NCI-H1930 (cell line): ENCODE data around the gene NDUFS1.
"Not testable (repeated sequence)": the region's sequence is repeated elsewhere in the genome, so short reads cannot be mapped to it uniquely, and the experiment has no call there.

Source experiments
- DNase-seq, 2 experiments: peaks; one replicate each; lab custom pipeline; 2025; lab: John Stamatoyannopoulos, UW

Gene NDUFS1

DNA sequence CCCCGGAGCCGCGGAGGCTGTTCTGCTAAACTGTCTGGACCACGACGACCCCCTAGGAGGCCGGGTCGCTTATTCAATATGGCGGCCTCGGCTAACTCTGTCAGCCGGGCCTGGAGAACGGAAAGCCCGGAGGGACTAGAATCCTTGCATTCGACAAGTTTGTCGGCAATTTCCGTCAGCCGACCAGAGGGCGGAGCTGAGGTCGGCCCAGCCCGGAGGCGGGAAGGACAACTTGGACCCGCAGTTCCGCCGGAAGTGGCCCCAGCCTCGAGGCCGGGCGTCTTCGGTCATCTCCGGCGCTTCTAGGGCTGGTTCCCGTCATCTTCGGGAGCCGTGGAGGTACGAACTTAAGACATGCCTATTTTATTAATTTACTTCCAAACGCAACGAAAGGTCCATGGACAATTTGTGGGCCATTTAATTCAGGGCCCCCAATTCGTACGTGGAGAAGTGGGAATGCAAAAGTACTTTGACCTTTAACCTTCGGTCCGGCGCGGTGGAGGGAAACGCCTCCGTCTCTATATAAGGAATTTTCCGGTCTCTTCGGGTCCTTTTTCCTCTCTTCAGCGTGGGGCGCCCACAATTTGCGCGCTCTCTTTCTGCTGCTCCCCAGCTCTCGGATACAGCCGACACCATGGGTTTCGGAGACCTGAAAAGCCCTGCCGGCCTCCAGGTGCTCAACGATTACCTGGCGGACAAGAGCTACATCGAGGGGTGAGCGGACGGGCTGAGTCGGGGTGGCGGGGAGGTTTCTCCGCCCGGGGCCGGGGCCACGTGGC is at the start of gene NDUFS1, which contains the start of gene EEF1B2:
TSS of gene NDUFS1 (minus strand) at position 99 of the 779 bp plus-strand sequence. CDS start 5,766 bp downstream, outside the sequence.
TSS of gene EEF1B2 (plus strand) at position 550 of the 779 bp plus-strand sequence. CDS start at position 635, 85 bp downstream.
- peak; percentile 97 to 98 for DNase-seq

DNA sequence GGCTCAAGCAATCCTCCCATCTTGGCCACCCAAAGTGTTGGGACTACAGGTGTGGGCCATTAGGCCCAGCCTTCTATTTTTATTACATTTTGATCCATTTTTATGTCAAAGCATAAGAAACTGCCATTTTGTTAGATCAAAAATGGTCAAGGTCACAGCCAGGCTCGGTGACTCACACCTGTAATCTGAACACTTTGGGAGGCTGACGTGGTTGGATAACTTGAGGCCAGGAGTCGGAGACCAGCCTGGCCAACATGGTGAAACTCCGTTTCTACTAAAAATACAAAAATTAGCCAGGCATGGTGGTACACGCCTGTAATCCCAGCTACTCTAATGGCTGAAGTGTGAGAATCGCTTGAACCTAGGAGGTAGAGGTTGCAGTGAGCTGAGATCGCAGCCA is 49.7 kb upstream of the NDUFS1 start:
- DNase-seq = no peak

DNA sequence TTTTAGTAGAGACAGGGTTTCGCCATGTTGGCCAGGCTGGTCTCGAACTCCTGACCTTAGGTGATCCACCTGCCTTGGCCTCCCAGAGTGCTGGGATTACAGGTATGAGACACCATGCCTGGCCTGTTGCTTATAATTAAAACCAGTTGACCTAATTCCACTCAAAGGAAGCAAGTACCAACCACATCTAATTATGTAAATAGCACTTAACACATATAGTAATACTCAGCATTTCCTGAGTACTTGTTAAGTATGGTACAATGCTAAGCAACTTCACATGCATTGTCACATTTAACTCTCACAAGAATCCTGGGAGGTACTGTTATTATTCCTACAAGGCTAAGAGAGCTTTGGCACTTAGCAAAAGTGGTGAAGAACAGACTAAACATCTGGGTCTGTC is 48.1 kb upstream of the NDUFS1 start:
- DNase-seq = not testable (repeated sequence)

DNA sequence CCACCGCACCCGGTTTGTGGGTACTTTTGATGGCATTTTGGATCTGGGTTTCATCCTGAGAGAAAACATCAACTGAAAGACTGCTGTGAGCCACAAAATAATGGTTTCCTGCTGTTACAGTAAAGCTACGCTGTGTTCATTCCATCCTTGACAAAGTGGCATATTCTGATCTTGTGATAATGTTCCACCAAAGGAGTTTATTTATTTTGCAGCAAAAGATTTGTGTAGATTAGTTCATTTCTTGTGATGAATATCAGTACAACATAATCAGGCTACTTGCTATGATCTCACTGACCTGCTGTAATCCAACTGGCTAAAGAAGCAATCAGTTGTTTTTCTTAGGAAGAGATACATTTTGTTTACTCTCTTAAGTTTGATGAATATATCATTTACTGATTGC is 45.5 kb upstream of the NDUFS1 start:
- DNase-seq = no peak

DNA sequence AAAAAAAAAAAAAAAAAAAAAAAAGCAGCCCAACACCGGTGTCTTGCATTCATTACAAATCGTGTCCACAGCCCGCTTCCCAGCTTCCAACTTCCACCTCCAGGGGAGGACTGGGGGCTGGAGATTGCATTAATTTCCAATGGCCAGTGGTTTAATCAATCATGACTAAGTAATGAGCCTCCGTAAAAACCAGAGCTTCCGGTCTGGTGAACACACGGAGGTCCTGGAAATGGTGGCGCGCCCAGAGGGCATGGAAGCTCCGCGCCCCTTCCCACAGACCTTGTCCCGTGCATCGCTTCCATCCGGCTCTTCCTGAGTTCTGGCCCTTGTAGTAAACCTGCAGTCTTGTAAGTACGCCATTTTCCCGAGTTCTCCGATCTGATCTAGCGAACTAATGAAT is 44.1 kb upstream of the NDUFS1 start:
- DNase-seq = no peak

DNA sequence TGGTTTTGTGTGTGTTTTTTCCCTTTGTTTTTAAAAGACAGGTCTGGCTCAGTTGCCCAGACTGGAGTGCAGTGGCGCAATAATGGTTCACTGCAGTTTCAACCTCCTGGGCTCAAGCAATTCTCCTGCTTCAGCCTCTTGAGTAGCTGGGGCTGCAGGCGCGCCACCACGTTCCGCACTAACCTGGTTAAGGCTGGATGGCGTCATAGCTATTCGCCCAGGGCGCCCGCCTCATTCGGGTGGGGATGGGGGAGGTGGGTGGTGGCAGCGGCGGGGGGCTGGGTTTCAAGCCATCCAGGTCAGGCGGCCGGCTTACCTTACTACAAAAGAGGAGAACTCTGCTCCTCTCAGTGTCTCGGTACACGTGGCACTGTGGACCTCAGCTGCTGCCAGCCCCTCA is 43.2 kb upstream of the NDUFS1 start:
- no peak for DNase-seq

DNA sequence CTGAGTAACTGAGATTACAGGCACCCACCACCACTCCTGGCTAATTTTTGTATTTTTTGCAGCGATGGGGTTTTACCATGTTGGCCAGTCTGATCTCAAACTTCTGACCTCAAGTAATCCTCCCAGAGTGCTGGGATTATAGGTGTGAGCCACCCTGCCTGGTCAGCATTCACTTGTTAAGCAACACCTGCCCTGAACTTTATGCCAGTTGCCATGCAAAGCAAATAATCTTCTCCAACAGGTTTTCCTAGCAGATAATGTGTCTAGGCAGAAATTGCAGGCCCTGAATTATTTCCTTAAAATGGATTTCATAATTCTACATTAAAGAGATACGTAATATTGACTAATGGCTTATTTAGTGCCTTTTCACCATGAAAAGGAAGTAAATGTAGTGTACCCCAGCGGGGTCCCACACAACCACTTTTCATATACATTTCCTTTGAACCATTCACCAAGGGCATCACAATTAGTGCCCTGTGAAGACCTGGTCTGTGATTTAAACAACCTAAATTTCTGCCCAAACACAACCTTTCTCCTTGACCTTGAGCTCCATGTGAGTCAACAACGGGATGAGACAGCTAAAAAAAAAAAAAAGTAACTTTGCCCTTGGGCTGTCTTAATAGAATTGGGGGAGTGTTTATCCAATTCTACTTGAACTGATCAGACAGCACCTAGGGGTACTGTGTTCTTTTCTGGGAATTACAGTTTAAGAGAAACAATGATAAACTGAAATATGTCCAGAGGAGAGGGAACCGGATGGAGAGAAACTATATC is 42.0 kb upstream of the NDUFS1 start:
- DNase-seq = no peak

DNA sequence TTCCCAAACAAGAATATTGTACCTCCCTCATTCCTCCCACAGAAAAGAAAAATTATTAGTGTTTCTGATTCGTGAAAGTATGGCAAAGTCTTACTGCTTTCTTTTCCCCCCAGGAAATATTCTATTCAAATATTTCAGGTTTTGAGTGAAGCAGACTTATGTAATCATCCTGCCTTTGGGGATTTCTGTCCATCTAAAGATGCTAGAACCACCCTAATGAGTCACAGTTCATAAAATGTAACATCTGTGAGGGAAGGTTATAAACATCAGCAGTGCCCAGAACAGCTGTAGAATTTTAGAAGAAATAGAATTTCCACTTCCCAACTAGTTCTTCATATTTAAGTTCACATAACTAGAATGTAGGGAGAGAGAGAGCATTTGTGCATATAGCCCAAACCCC is 39.4 kb upstream of the NDUFS1 start:
- no peak for DNase-seq

DNA sequence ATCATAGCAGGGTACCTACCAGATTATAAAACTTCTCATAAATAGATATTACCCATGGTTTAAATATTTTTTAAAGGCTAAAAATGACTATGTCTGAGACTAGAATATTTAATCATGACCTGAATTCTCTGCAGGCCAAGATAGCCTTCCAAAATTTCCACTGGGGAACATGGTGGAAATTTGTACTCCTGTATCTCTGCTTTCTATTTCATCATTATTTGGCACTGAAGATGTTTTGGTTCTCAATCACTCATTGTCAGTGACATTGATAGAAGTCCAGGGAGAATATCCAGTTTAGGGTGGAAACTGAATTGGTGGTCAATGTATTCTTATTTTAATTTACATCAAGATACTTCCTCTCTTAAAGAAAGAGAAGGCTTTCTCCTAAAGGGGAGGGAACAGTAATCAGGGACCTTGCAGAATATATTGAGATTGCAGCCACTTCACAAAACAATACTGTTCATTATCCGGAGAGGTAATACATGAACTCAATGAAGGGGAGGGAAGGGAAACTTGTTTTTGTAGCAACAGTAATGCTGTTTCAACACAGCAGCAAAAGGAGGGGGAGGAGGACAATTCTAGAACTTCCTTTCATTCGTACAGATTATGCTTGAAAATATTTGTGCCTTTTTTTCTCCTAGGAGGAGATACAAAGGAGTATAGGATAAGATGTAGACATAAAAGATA is 34.6 kb upstream of the NDUFS1 start:
- DNase-seq = no peak

DNA sequence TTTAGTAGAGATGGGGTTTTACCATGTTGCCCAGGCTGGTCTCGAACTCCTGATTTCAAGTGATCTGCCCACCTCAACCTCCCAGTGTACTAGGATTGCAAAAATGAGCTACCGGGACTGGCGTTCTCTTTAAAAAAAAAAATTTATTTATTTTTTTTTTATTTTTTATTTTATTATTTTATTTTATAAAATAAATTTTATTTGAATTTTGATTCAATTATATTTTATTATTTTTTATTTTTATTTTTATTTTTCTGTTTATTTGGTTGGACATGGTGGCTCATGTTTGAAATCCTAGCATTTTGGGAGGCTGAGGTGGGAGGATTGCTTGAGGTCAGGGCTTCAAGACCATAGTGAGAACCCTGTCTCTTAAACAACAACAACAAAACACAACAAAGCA is 32.9 kb upstream of the NDUFS1 start:
- DNase-seq = no peak

DNA sequence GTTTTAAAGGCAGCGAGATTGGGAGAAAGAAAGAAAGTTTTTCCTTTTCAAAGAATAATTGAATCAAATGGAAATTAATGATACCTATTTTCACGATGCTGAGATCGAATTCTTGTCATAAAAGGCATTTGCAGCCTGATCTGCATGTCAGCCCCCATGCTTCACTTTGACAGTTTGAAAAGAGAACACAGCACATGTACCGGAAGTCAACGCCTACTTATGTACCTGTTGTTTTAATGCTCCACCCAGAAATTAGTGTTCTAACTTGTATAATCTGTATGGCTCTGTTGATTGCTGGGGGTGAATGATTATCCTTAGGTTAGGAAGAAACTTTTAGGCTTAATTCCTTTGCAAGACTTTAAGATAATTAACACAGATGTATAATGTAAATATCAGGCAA is 31.4 kb upstream of the NDUFS1 start:
- no peak for DNase-seq

DNA sequence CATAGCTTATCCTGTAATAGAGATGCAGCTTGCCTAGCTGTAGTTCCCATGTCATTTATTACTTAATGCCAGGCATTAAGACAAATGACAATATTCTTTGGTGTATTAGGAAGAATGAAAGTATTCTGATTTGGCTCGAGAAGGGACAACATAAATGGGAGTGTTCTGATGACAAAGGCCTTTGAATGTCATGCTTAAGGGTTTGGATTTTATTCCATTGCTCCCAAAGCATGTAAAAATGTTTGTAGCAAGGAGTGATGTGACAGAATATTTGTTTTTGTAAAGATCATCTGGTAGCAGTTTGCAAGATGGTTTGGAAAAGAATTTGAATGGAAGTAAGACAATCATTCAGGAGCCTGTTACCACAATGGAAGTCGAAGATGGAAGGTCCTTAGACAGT is 30.9 kb upstream of the NDUFS1 start:
- DNase-seq = no peak

DNA sequence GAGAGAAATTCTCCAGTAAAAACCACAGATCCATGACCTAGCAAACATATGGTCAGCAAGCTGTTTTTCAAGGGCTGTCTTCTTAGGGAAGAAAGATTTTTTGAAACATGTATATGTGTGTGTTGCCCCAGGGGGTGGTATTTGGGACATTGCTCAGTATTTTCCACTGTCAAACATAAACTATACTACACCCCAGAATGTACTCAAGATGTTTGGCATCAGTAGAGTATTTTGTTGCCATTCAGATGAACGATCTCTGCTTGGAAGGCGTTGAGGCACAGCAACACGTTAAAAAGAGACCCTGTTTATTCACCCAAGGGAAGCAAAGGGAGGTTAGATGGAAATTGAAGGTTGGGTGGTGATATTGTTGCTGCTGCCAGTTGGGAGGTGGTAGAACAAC is 30.4 kb upstream of the NDUFS1 start:
- DNase-seq = no peak

DNA sequence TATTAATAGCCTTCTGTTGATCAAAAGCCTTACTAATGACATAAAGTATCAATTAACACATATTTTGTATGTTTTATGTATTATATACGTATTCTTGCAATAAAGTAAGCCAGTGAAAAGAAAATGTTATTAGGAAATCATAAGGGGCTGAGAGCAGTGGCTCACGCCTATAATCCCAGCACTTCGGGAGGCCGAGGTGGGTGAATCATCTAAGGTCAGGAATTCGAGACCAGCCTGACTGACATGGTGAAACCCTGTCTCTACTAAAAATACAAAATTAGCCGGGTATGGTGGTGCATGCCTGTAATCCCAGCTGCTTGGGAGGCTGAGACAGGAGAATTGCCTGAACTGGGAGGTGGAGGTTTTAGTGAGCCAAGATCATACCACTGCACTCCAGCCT is 22.3 kb upstream of the NDUFS1 start:
- not testable (repeated sequence) for DNase-seq

DNA sequence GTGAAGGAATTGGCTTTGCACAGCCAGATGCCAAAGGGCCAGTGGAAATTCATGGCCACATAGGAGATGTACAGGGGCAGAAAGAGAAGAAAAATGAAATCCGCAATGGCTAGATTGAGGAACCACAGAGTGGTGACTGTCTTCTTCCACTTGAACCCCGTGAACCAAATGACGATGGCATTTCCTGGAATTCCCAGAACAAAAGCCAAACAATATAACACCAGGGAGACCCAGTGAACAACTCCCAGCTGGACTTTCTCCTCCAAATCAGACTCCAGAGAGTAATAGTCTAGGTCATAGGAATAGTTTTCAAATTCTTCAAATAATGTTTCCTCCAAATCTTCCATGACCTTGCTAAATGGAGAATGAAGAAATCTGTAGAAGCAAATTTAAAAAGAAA is 17.7 kb upstream of the NDUFS1 start:
- no peak for DNase-seq

DNA sequence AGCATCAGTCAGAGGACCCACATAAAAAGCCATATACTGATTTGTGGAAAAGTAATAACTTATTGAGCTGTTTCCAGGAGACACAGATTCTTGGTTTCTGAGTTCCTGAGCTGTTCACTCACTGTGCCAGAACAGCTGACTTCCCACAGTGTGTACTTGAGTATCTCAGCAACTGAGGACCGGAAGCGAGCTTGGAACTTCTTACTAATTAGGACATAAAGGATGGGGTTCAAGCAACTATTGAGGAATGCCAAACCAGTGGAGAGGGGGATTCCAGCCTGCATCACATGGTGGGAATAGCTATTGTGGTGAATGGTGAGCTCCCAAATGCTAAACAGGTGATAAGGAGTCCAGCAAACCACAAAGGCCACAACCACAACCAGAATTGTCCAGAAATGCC is 16.9 kb upstream of the NDUFS1 start:
- no peak for DNase-seq

DNA sequence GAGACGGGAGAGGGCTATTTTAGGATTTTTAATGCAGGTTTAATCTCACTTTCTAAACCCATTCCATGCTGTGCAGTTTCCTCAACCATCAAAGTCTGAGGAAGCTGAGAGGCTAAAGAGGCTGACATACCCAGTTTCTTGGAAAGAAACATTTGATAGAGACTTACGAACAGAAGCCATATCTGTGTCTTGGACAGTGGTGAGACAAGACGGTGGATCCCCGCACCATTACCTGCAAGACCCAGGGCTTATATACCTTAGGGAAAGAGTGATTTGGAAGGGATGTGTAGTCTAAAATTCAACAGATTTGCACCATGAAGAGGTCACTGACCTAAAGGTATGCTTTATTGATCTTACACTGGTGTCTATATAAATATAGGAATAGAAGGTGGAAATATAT is 13.9 kb upstream of the NDUFS1 start:
- DNase-seq = no peak

DNA sequence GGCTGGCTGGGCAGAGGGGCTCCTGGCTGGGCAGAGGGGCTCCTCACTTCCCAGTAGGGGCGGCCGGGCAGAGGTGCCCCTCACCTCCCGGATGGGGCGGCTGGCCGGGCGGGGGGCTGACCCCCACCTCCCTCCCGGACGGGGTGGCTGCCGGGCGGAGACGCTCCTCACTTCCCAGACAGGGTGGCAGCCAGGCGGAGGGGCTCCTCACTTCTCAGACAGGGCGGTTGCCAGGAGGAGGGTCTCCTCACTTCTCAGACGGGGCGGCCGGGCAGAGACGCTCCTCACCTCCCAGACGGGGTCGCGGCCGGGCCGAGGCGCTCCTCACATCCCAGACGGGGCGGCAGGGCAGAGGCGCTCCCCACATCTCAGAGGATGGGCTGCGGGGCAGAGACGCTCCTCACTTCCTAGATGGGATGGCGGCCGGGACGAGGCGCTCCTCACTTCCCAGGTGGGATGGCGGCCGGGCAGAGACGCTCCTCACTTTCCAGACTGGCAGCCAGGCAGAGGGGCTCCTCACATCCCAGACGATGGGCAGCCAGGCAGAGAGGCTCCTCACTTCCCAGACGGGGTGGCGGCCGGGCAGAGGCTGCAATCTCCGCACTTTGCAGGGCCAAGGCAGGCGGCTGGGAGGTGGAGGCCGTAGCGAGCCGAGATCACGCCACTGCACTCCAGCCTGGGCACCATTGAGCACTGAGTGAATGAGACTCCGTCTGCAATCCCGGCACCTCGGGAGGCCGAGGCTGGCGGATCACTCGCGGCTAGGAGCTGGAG is 12.6 kb upstream of the NDUFS1 start:
- not testable (repeated sequence) for DNase-seq

DNA sequence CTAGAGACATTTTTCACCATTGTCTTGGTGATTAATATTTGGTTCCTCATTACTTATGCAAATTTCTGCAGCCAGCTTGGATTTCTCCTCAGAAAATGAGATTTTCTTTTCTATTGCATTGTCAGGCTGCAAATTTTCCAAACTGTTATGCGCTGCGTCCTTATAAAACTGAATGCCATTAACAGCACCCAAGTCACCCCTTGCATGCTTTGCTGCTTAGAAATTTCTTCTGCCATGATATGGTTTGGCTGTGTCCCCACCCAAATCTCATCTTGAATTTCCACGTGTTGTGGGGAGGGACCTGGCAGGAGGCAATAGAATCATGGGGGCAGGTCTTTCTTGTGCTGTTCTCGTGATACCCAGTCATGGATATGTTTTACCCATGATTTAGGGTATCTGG is 9.0 kb upstream of the NDUFS1 start:
- not testable (repeated sequence) for DNase-seq

DNA sequence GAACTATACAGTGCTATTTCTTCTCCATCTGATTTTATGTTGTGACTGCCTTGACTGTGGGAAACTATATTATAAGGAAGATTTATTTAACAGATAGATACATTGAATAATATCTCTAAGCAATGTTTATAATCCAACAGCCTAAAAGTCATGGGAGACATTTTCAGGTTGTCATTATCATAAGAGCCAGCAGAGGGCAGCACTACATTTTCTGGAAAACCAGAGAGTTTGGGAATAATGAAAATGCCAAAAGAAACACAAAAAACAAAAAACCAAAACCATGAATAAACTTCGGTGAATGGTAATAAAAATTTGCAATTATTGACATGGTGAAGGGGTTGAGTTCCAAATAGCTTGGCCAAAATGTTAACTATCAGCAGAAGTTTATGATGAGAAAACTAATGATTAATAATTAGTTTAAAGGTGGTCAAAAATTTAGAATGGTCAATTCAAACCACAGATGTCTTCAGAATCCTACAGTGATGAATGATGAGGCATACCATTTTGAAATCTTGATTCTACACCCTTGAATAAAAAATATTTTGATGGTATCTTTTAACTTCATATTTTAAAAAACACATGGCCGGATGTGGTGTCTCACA is 5.1 kb upstream of the NDUFS1 start:
- peak in 1 of 2 experiments; percentile 17 for DNase-seq

DNA sequence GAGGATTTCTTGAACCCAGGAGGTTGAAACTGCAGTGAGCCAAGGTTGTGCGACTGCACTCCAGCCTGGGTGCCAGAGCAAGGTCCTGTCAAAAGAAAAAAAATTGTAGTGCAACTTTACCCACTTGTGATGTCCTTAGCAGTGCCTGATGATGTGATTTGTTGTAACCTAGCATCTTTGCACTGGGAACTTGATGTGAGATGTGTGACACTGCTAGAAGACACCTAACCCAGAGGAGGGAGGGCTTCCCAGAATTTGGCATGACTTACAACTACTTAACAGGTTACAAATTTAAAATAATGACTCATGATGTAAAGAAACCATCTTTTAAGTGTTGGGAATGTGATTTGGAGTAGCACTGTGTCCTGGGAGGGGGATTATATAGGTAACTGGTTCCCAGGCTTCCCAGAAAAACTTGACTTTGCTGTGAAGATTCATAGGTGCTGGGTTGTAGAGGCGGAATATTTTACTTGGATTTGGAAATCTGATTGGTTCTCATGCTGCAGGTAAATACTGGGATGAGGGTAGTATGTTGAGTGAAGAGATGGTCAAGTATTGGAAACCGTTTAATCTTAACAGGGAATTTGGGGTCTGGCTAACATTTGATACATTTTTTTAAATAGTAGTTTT is 4.1 kb upstream of the NDUFS1 start:
- no peak for DNase-seq
